H1 (cell line): ENCODE results near the gene TMEM54. TPM values are rescaled to one million over a fixed set of nuclear protein-coding genes. Genes with fewer than 3 reads are reported as not detected.

ENCODE experiments used
- CTCF ChIA-PET: fragments of 300-600 bp; sonication (Branson Sonifier 250); formaldehyde crosslinking; loops from one replicate; lab custom pipeline; 2021; ENCODE audit not compliant: partially characterized antibody; lab: Charles Lee
- POLR2A ChIA-PET: fragments of 300-600 bp; sonication (Branson Sonifier 250); formaldehyde crosslinking; loops from one replicate; lab custom pipeline; 2021; ENCODE audit warnings: inconsistent platforms; ENCODE audit not compliant: partially characterized antibody; lab: Charles Lee
- DNase-seq, 2 experiments: peaks; one replicate each; pipeline versions ENCODE4 v3.0.0 to v3.0.0-alpha.2; 2010 to 2022; ENCODE audit warnings: low spot score in 2 of 2, low read depth in 1 of 2, mixed read lengths in 1 of 2
- FAIRE-seq: peaks from 2 replicates; lab custom pipeline; 2011; peaks lifted over from hg19 to GRCh38; lab: Jason Lieb, UNC
- H2AFZ ChIP-seq: 2 replicates; pipeline ENCODE4 v1.8.1; 2012; ENCODE audit warnings: low read length, inconsistent platforms
- H2AK5ac ChIP-seq: 2 replicates; pipeline ENCODE4 v1.6.1; 2013; ENCODE audit warnings: low read depth, low read length
- H2BK120ac ChIP-seq: replicated peaks from 2 replicates; pipeline ENCODE3; 2013; ENCODE audit warnings: low read depth, low read length, inconsistent platforms
- H2BK12ac ChIP-seq: 2 replicates; pipeline ENCODE4 v1.6.1; 2013; ENCODE audit warnings: low read depth, low read length
- H2BK15ac ChIP-seq: 2 replicates; pipeline ENCODE4 v1.6.1; 2013; ENCODE audit warnings: low read length
- H2BK20ac ChIP-seq: 2 replicates; pipeline ENCODE4 v1.6.1; 2013; ENCODE audit warnings: low read length
- H2BK5ac ChIP-seq: 2 replicates; pipeline ENCODE4 v1.6.1; 2013; ENCODE audit warnings: low read depth, low read length
- H3K14ac ChIP-seq: 2 replicates; pipeline ENCODE4 v1.6.1; 2013; ENCODE audit warnings: inconsistent platforms; ENCODE audit not compliant: insufficient read length
- H3K18ac ChIP-seq: 2 replicates; pipeline ENCODE4 v1.6.1; 2013; ENCODE audit warnings: low read length; ENCODE audit errors: extremely low read depth
- H3K23ac ChIP-seq: 2 replicates; pipeline ENCODE4 v1.6.1; 2013; ENCODE audit warnings: inconsistent platforms; ENCODE audit not compliant: insufficient read length
- H3K23me2 ChIP-seq: 2 replicates; pipeline ENCODE4 v1.6.1; 2013; ENCODE audit warnings: low read depth, low read length
- H3K27ac ChIP-seq: 2 replicates; pipeline ENCODE4 v1.6.1; 2011; ENCODE audit warnings: low read depth, low read length, inconsistent platforms
- H3K27me3 ChIP-seq, 4 experiments: replicated peaks in 1 of 4; 1 replicate in 1 of 4; 2 replicates in 3 of 4; pipeline versions ENCODE4 v1.6.1 to v1.8.1; 2011 to 2013; ENCODE audit warnings: low read length in 3 of 4, mild to moderate bottlenecking in 3 of 4, inconsistent platforms in 2 of 4, mixed read lengths in 2 of 4, moderate library complexity in 1 of 4; ENCODE audit not compliant: control insufficient read depth in 3 of 4, insufficient read depth in 3 of 4; ENCODE audit errors: extremely low read depth in 1 of 4
- H3K36me3 ChIP-seq, 4 experiments: 2 replicates each; pipeline versions ENCODE4 v1.6.1 to v1.8.1; 2011 to 2013; ENCODE audit warnings: mild to moderate bottlenecking in 4 of 4, low read length in 3 of 4, moderate library complexity in 2 of 4, control low read depth in 1 of 4, inconsistent platforms in 1 of 4; ENCODE audit not compliant: insufficient read depth in 4 of 4, control insufficient read depth in 2 of 4
- H3K4ac ChIP-seq: replicated peaks from 2 replicates; pipeline ENCODE3; 2013; ENCODE audit warnings: low read length, low read depth, mixed read lengths, inconsistent platforms; ENCODE audit not compliant: insufficient read length
- H3K4me1 ChIP-seq, 4 experiments: replicated peaks in 1 of 4; 1 replicate in 1 of 4; 2 replicates in 3 of 4; pipeline versions ENCODE4 v1.6.1 to v1.8.1; 2011 to 2013; ENCODE audit warnings: low read length in 3 of 4, inconsistent platforms in 2 of 4, mixed read lengths in 1 of 4; ENCODE audit not compliant: insufficient read depth in 4 of 4, control insufficient read depth in 3 of 4
- H3K4me2 ChIP-seq, 2 experiments: 2 replicates each; pipeline versions ENCODE4 v1.6.1 to v1.8.1; 2011 to 2013; ENCODE audit warnings: low read depth in 2 of 2, low read length in 2 of 2, control low read depth in 1 of 2, inconsistent platforms in 1 of 2, mild to moderate bottlenecking in 1 of 2; ENCODE audit not compliant: insufficient read depth in 1 of 2
- H3K4me3 ChIP-seq, 4 experiments: fragments of 200-600, 300-600 bp in 1 of 4; sonication (generic), shearing (Covaris generic), sonication (Bioruptor Twin) in 1 of 4; 2 replicates each; pipeline versions ENCODE4 v1.5.1 to v1.8.1; 2011 to 2016; ENCODE audit warnings: low read length in 4 of 4, low read depth in 3 of 4, control low read depth in 2 of 4, inconsistent platforms in 2 of 4, mild to moderate bottlenecking in 2 of 4, mixed read lengths in 1 of 4, moderate library complexity in 1 of 4; ENCODE audit not compliant: insufficient read depth in 2 of 4; ENCODE audit errors: extremely low read depth in 1 of 4
- H3K56ac ChIP-seq: replicated peaks from 2 replicates; pipeline ENCODE3; 2013; ENCODE audit warnings: low read depth, mild to moderate bottlenecking, mixed read lengths, low read length, inconsistent platforms; ENCODE audit not compliant: insufficient read length
- H3K79me1 ChIP-seq: 2 replicates; pipeline ENCODE4 v1.6.1; 2013; ENCODE audit warnings: low read depth, low read length, control low read depth
- H3K79me2 ChIP-seq, 2 experiments: 2 replicates each; pipeline versions ENCODE4 v1.6.1 to v1.8.1; 2012 to 2013; ENCODE audit warnings: low read length in 2 of 2, mild to moderate bottlenecking in 2 of 2, inconsistent platforms in 1 of 2; ENCODE audit not compliant: insufficient read depth in 2 of 2, control insufficient read depth in 1 of 2
- H3K9ac ChIP-seq, 4 experiments: replicated peaks in 1 of 4; 1 replicate in 1 of 4; 2 replicates in 3 of 4; pipeline versions ENCODE4 v1.6.1 to v1.8.1; 2011 to 2013; ENCODE audit warnings: low read depth in 3 of 4, low read length in 3 of 4, control low read depth in 2 of 4, mild to moderate bottlenecking in 2 of 4, moderate library complexity in 2 of 4, inconsistent platforms in 1 of 4; ENCODE audit errors: extremely low read depth in 1 of 4
- H3K9me3 ChIP-seq, 2 experiments: 2 replicates each; pipeline versions ENCODE4 v1.6.1 to v1.8.1; 2012 to 2013; ENCODE audit warnings: mild to moderate bottlenecking in 2 of 2, moderate library complexity in 2 of 2, control low read depth in 1 of 2, inconsistent platforms in 1 of 2, low read depth in 1 of 2, low read length in 1 of 2, mixed read lengths in 1 of 2; ENCODE audit not compliant: insufficient read depth in 2 of 2
- H4K20me1 ChIP-seq, 2 experiments: replicated peaks in 1 of 2; 2 replicates each; pipeline versions ENCODE3 to v1.8.1; 2011 to 2013; ENCODE audit warnings: inconsistent platforms in 2 of 2, low read length in 2 of 2, mild to moderate bottlenecking in 1 of 2; ENCODE audit not compliant: insufficient read depth in 2 of 2, control insufficient read depth in 1 of 2
- H4K5ac ChIP-seq: 2 replicates; pipeline ENCODE4 v1.6.1; 2013; ENCODE audit warnings: low read length, low read depth, mixed read lengths, inconsistent platforms; ENCODE audit not compliant: insufficient read length
- H4K8ac ChIP-seq: 2 replicates; pipeline ENCODE4 v1.8.0; 2013; ENCODE audit warnings: mild to moderate bottlenecking, moderate library complexity, low read length, inconsistent platforms; ENCODE audit not compliant: insufficient read depth; ENCODE audit errors: extremely low read depth
- H4K91ac ChIP-seq: replicated peaks from 2 replicates; pipeline ENCODE3; 2013; ENCODE audit warnings: low read length, mixed read lengths, inconsistent platforms; ENCODE audit not compliant: insufficient read length
- ASH2L ChIP-seq: fragments of 200-600, 300-600 bp; sonication (generic); IDR thresholded peaks from one replicate; pipeline ENCODE4 v1.7.1; 2017; ENCODE audit warnings: low read length
- BACH1 ChIP-seq: IDR thresholded peaks from 2 replicates; pipeline ENCODE4 v1.6.1; 2012; ENCODE audit warnings: low read length, improper control_type of control experiment
- EP300 ChIP-seq, 2 experiments: IDR thresholded peaks; 1 replicate in 1 of 2; 2 replicates in 1 of 2; pipeline ENCODE4 v1.6.1; 2011 to 2012; ENCODE audit warnings: low read depth in 2 of 2, low read length in 2 of 2, mild to moderate bottlenecking in 2 of 2, borderline replicate concordance in 1 of 2, inconsistent platforms in 1 of 2, moderate library complexity in 1 of 2
- EZH2 ChIP-seq: fragments of 200-600 bp; sonication (generic); IDR thresholded peaks from 2 replicates; pipeline ENCODE4 v1.7.1; 2012; ENCODE audit warnings: low read depth, mild to moderate bottlenecking, moderate library complexity, low read length, inconsistent platforms; ENCODE audit not compliant: severe bottlenecking
- HDAC6 ChIP-seq: IDR thresholded peaks from one replicate; pipeline ENCODE4 v1.7.1; 2012; ENCODE audit warnings: low read depth, mild to moderate bottlenecking, inconsistent platforms, low read length, moderate library complexity
- PHF8 ChIP-seq: fragments of 200-600 bp; sonication (generic); conservative IDR thresholded peaks from 2 replicates; pipeline ENCODE4 v1.7.1; 2012; ENCODE audit warnings: low read depth, mild to moderate bottlenecking, inconsistent platforms, low read length, moderate library complexity
- POU5F1 ChIP-seq: IDR thresholded peaks from 2 replicates; pipeline ENCODE4 v1.6.1; 2011; ENCODE audit warnings: low read depth, mild to moderate bottlenecking, low read length, moderate library complexity
- SP1 ChIP-seq: IDR thresholded peaks from 2 replicates; pipeline ENCODE4 v1.6.1; 2011; ENCODE audit warnings: low read depth, low read length
- TBP ChIP-seq: IDR thresholded peaks from 2 replicates; pipeline ENCODE4 v1.6.1; 2011; ENCODE audit warnings: low read depth, low read length, improper control_type of control experiment
- TEAD4 ChIP-seq: IDR thresholded peaks from 2 replicates; pipeline ENCODE4 v1.6.1; 2012; ENCODE audit warnings: low read depth, low read length, inconsistent platforms, mixed read lengths
- WGBS, 2 experiments: shearing (Covaris generic) in 1 of 2; methylation state at CpG; one replicate each; pipeline versions ENCODE4 v1.1.6 to v1.1.7; 2013 to 2015; ENCODE audit warnings: low lambda C conversion rate in 2 of 2, mixed read lengths in 2 of 2, inconsistent platforms in 1 of 2, low coverage in 1 of 2, missing lambda C conversion rate in 1 of 2; ENCODE audit not compliant: insufficient replicate concordance in 2 of 2, insufficient coverage in 1 of 2, insufficient read length in 1 of 2; ENCODE audit errors: extremely low coverage in 1 of 2, missing lambda C conversion rate in 1 of 2; 5-methylcytosine and 5-hydroxymethylcytosine counted together
- polyA plus RNA-seq, 7 experiments: library from polyadenylated mRNA; depleted of rRNA in 3 of 7; stranded (reverse) in 5 of 7; unstranded in 2 of 7; fragments of >200 nt in 5 of 7; fragments of 200-250 nt in 2 of 7; gene quantifications; 1 replicate in 5 of 7; 2 replicates in 1 of 7; 4 replicates in 1 of 7; pipeline versions ENCODE4 v1.2.1 to v1.2.3, GENCODE V29; 2011 to 2013; ENCODE audit warnings: missing spikeins in 2 of 7, mixed read lengths in 2 of 7
- total RNA-seq: library from RNA; stranded (reverse); fragmentation: NEBNext Ultra II Directional; extraction: Animal tissue kit (Norgen Biotek cat#: 25700); gene quantifications from 2 replicates; pipeline ENCODE4 v1.2.1, GENCODE V29; 2021
- TF ChIP-seq, protein P1 (sequence below): IDR thresholded peaks from 2 replicates; pipeline ENCODE4 v1.6.1; 2012; ENCODE audit warnings: inconsistent platforms

The TMEM54 gene
- total and polyA plus RNA-seq, 2 of the 8 experiments (the other 6 are each of a cell fraction or from before 2014, with no cell fraction given), result 9.5 to 58.7 TPM

DNA sequence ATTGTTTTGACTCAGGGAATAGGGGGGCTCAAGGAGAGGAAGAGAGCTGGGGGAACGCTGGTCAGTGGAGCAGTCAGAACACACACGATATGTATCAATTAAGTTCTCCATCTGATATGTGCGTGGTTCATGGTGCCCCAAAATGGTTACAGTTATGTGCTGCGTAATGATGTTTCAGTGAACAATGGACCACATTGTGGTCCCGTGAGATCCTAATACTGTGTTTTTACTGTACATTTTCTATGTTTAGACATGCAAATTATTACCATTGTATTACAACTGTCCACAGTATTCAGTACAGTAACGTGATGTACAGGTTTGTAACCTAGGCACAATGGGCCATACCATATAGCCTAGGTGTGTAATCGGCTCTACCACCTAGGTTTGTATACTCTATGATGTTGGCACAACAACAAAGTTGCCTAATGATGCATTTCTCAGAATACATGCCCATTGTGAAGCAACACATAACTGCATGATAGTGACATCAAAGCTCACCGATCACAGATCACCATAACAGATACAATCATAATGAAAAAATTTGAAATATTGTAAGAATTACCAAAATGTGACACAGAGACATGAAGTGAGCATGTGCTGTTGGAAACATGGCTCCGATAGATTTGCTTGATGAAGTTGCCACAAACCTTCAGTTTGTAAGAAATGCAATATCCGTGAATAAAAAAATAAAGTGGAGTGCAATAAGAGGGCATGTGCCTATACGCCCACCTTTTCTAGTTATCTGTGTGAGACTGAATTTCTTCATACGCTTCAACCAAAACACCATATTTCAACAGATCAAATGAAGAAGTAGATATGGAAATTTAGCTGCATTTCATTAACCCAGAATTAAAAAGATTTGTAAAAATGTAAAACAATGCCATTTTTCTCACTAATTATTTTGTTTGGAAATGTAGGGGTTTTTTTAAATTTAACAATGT, 14.8 kb upstream of the TMEM54 start:
- WGBS, 2 experiments, result 94% methylated on average over 12 of the region's 12 CpGs; no CpG with 5 or more reads in 1 of the 2 experiments
- H2BK12ac ChIP-seq, result no peak overlapping the region
- POLR2A ChIA-PET, result interaction anchor here (1.0 kb wide), 1 partner anchor 18 kb away, joined by 3 read pairs; no protein-coding TSS in a partner anchor

More for the DNA sequence above, 14.8 kb upstream of the TMEM54 start:
- CTCF ChIA-PET, result interaction anchor here (1.0 to 1.8 kb wide), 5 partner anchors 10 to 91 kb away, joined by 3 to 5 read pairs (median 4); no protein-coding TSS in a partner anchor
- Histone ChIP-seq H2BK5ac (no peak overlapping the region), H3K4ac (no peak overlapping the region), H3K79me2 (no peaks in the 10 kb centered on the region), H3K79me1 (no peaks in the 10 kb centered on the region), H3K4me2 (no peak overlapping the region), H3K18ac (no peak overlapping the region), H2BK15ac (no peak overlapping the region), H3K23ac (no peak overlapping the region), H3K23me2 (no peaks in the 10 kb centered on the region), H2AK5ac (no peak overlapping the region), H3K4me1 (no peaks in the 10 kb centered on the region), H3K56ac (no peak overlapping the region), H4K91ac (no peak overlapping the region), H2AFZ (0 out of 2 replicates have a peak overlapping the region, but pooled peaks have one; percentile 21), H2BK120ac (no peak overlapping the region), H3K27ac (no peak overlapping the region), H3K36me3 (no peaks in the 10 kb centered on the region), H3K9me3 (no peaks in the 10 kb centered on the region), H4K5ac (no peak overlapping the region), H4K8ac (no peak overlapping the region), H3K14ac (no peak overlapping the region), H3K9ac (no peak overlapping the region), H2BK20ac (no peak overlapping the region), H3K4me3 (no peak overlapping the region), H4K20me1 (no peaks in the 10 kb centered on the region), H3K27me3 (peaks cover 0 to 2% (median 0%) of the 10 kb centered on the region in 4 experiments; a peak in 1 of 7 replicates)
- no peak for DNase-seq
- no peak for FAIRE-seq
- TF ChIP-seq SP1, result no peak
- TF ChIP-seq PHF8, result no peak
- TF ChIP-seq BACH1, result no peak
- no peak for TF ChIP-seq HDAC6
- no peak for TF ChIP-seq TEAD4
- TF ChIP-seq ASH2L, result no peak
- TF ChIP-seq, protein P1, sequence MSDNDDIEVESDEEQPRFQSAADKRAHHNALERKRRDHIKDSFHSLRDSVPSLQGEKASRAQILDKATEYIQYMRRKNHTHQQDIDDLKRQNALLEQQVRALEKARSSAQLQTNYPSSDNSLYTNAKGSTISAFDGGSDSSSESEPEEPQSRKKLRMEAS, result no peak
- no peak for TF ChIP-seq TBP
- TF ChIP-seq EP300 (IDR thresholded peaks at IDR 0.05; ENCODE audit: borderline replicate concordance in 1 of 2, low read depth in 2 of 2, low read length in 2 of 2), result no peak
- TF ChIP-seq EZH2, result no peak
- TF ChIP-seq POU5F1, result no peak
